HEK293 (cell line): Measurements from ENCODE around the gene ITGB1BP1.

Experiments used
- CTCF ChIA-PET: fragments of 350-600 bp; formaldehyde crosslinking; extraction: SDS; loops from one replicate; lab custom pipeline; 2021; ENCODE audit warnings: antibody characterized with exemption; lab: Yijun Ruan, JAX
- POLR2A ChIA-PET: fragments of 300-600 bp; formaldehyde crosslinking; extraction: SDS; loops from one replicate; lab custom pipeline; 2020; ENCODE audit warnings: antibody characterized with exemption, inconsistent platforms; lab: Yijun Ruan, JAX
- H3K27ac ChIP-seq: fragments of 200-500 bp; sonication (Bioruptor generic); 2 replicates; pipeline ENCODE4 v1.5.1; 2014; ENCODE audit warnings: low read depth, low read length, control low read depth, inconsistent platforms; ENCODE audit errors: extremely low read depth
- H3K36me3 ChIP-seq, 2 experiments: fragments of 200-500 bp in 1 of 2; sonication (Bioruptor generic) in 1 of 2; 1 replicate in 1 of 2; 2 replicates in 1 of 2; pipeline ENCODE4 v1.5.1; 2014 to 2017; ENCODE audit warnings: inconsistent platforms in 2 of 2, low read length in 2 of 2; ENCODE audit not compliant: control insufficient read depth in 2 of 2, insufficient read depth in 1 of 2
- H3K4me1 ChIP-seq: fragments of 200-500 bp; sonication (Bioruptor generic); 2 replicates; pipeline ENCODE4 v1.5.1; 2014; ENCODE audit warnings: mild to moderate bottlenecking, low read length, inconsistent platforms; ENCODE audit not compliant: control insufficient read depth, insufficient read depth
- H3K4me3 ChIP-seq: 2 replicates; pipeline ENCODE4 v1.5.1; 2011; ENCODE audit warnings: low read depth, mild to moderate bottlenecking, control low read depth, low read length, moderate library complexity
- H3K9me3 ChIP-seq: fragments of 200-500 bp; sonication (Bioruptor generic); 2 replicates; pipeline ENCODE4 v1.5.1; 2014; ENCODE audit warnings: low read depth, low read length, inconsistent platforms; ENCODE audit not compliant: control insufficient read depth, insufficient read depth
- PATZ1 ChIP-seq: fragments of 450-650 bp; formaldehyde crosslinking; IDR thresholded peaks from 2 replicates; pipeline ENCODE4 v1.5.1; 2016; ENCODE audit warnings: missing biosample characterization, missing genetic modification characterization
- PRDM10 ChIP-seq: fragments of 450-650 bp; formaldehyde crosslinking; IDR thresholded peaks from 2 replicates; pipeline ENCODE4 v1.5.1; 2016; ENCODE audit warnings: missing biosample characterization, missing genetic modification characterization
- PRDM6 ChIP-seq: fragments of 450-650 bp; formaldehyde crosslinking; IDR thresholded peaks from 2 replicates; pipeline ENCODE4 v1.5.1; 2017; ENCODE audit warnings: missing biosample characterization, missing genetic modification characterization
- REPIN1 ChIP-seq: fragments of 450-650 bp; formaldehyde crosslinking; IDR thresholded peaks from 2 replicates; pipeline ENCODE4 v1.5.1; 2017; ENCODE audit warnings: missing biosample characterization, missing genetic modification characterization, low read depth
- ZBTB11 ChIP-seq: fragments of 450-650 bp; formaldehyde crosslinking; conservative IDR thresholded peaks from 2 replicates; pipeline ENCODE4 v1.5.1; 2016; ENCODE audit warnings: low read depth, missing biosample characterization, missing genetic modification characterization
- ZBTB20 ChIP-seq: fragments of 450-650 bp; formaldehyde crosslinking; IDR thresholded peaks from 2 replicates; pipeline ENCODE4 v1.5.1; 2016; ENCODE audit warnings: missing biosample characterization, missing genetic modification characterization
- ZEB2 ChIP-seq: fragments of 450-650 bp; formaldehyde crosslinking; IDR thresholded peaks from 2 replicates; pipeline ENCODE4 v1.5.1; 2016; ENCODE audit warnings: missing biosample characterization, missing genetic modification characterization
- ZNF223 ChIP-seq: fragments of 450-650 bp; formaldehyde crosslinking; IDR thresholded peaks from 2 replicates; pipeline ENCODE4 v1.5.1; 2016; ENCODE audit warnings: missing biosample characterization, missing genetic modification characterization
- ZNF501 ChIP-seq: fragments of 450-650 bp; formaldehyde crosslinking; IDR thresholded peaks from 2 replicates; pipeline ENCODE4 v1.5.1; 2016; ENCODE audit warnings: missing biosample characterization, missing genetic modification characterization
- ZNF529 ChIP-seq: fragments of 450-650 bp; formaldehyde crosslinking; IDR thresholded peaks from 2 replicates; pipeline ENCODE4 v1.5.1; 2017; ENCODE audit warnings: missing genetic modification characterization, missing biosample characterization; ENCODE audit not compliant: insufficient replicate concordance
- ZNF544 ChIP-seq: fragments of 450-650 bp; formaldehyde crosslinking; IDR thresholded peaks from 2 replicates; pipeline ENCODE4 v1.5.0; 2017; ENCODE audit warnings: missing biosample characterization, missing genetic modification characterization
- ZNF560 ChIP-seq: fragments of 450-650 bp; formaldehyde crosslinking; IDR thresholded peaks from 2 replicates; pipeline ENCODE4 v1.5.1; 2017; ENCODE audit warnings: missing biosample characterization, missing genetic modification characterization, borderline replicate concordance
- ZNF561 ChIP-seq: fragments of 450-650 bp; IDR thresholded peaks from 2 replicates; pipeline ENCODE4 v1.5.1; 2018; ENCODE audit warnings: missing biosample characterization, missing genetic modification characterization, borderline replicate concordance
- ZNF670 ChIP-seq: fragments of 450-650 bp; formaldehyde crosslinking; IDR thresholded peaks from 2 replicates; pipeline ENCODE4 v1.5.1; 2016; ENCODE audit warnings: missing biosample characterization, missing genetic modification characterization, low read depth
- ZNF692 ChIP-seq: fragments of 450-650 bp; formaldehyde crosslinking; IDR thresholded peaks from 2 replicates; pipeline ENCODE4 v1.5.1; 2016; ENCODE audit warnings: missing biosample characterization, missing genetic modification characterization
- ZNF792 ChIP-seq: fragments of 450-650 bp; formaldehyde crosslinking; IDR thresholded peaks from 2 replicates; pipeline ENCODE4 v1.5.1; 2016; ENCODE audit warnings: missing biosample characterization, missing genetic modification characterization
- ZSCAN16 ChIP-seq: fragments of 450-650 bp; formaldehyde crosslinking; IDR thresholded peaks from 2 replicates; pipeline ENCODE4 v1.5.1; 2016; ENCODE audit warnings: missing biosample characterization, missing genetic modification characterization

The ITGB1BP1 gene

GRCh38 chr2:9460441-9461017 lies 37.2 kb upstream of the ITGB1BP1 start:
- Histone ChIP-seq H3K36me3 (peaks cover 55 to 78% of the 10 kb centered on the region in 2 experiments), H3K4me3 (no peak overlapping the region), H3K4me1 (no peaks in the 10 kb centered on the region), H3K27ac (no peak overlapping the region), H3K9me3 (no peaks in the 10 kb centered on the region)
- TF ChIP-seq ZNF561 (tag by site-specific recombination) (no peak), PRDM10 (tag by site-specific recombination) (no peak), ZNF792 (tag by site-specific recombination) (no peak), ZNF692 (tag by site-specific recombination) (no peak), ZBTB11 (tag by site-specific recombination) (no peak)
- POLR2A ChIA-PET: no interaction called here
- CTCF ChIA-PET: interaction anchor here (0.7 kb wide), 1 partner anchor 112 kb away, joined by 3 read pairs; no protein-coding TSS in a partner anchor

GRCh38 chr2:9451231-9451630 lies 27.9 kb upstream of the ITGB1BP1 start:
- Histone ChIP-seq H3K4me1 (no peaks in the 10 kb centered on the region), H3K4me3 (no peak overlapping the region), H3K27ac (no peak overlapping the region), H3K36me3 (peaks cover 72 to 79% of the 10 kb centered on the region in 2 experiments), H3K9me3 (no peaks in the 10 kb centered on the region)
- POLR2A ChIA-PET: no interaction called here
- CTCF ChIA-PET: no interaction called here
- TF ChIP-seq ZBTB20 (tag by site-specific recombination): no peak
- TF ChIP-seq ZNF529: no peak
- TF ChIP-seq ZNF501 (tag by site-specific recombination): no peak
- TF ChIP-seq ZNF544 (tag by site-specific recombination): no peak
- TF ChIP-seq ZNF670 (tag by site-specific recombination): no peak
- no peak for TF ChIP-seq ZSCAN16 (tag by site-specific recombination)
- no peak for TF ChIP-seq ZEB2 (tag by site-specific recombination)
- no peak for TF ChIP-seq PATZ1 (tag by site-specific recombination)
- no peak for TF ChIP-seq ZNF223 (tag by site-specific recombination)
- TF ChIP-seq REPIN1: no peak
- no peak for TF ChIP-seq ZNF560 (tag by site-specific recombination)
- TF ChIP-seq PRDM6 (tag by site-specific recombination): no peak
